Superior temporal gyrus (tissue), 1 donor: ENCODE data around the gene GNAI3.
A peak's percentile ranks its signal among the peaks of the same experiment; 100 is the strongest.

Source experiments
- DNase-seq: peaks from one replicate; pipeline ENCODE4 v3.0.0-alpha.2; 2016; ENCODE audit errors: extremely low spot score

The GNAI3 gene

GRCh38 chr1:109527098-109527811, 21.2 kb upstream of the GNAI3 start:
- no peak for DNase-seq

GRCh38 chr1:109527846-109528695, 20.3 kb upstream of the GNAI3 start:
- no peak for DNase-seq

DNA sequence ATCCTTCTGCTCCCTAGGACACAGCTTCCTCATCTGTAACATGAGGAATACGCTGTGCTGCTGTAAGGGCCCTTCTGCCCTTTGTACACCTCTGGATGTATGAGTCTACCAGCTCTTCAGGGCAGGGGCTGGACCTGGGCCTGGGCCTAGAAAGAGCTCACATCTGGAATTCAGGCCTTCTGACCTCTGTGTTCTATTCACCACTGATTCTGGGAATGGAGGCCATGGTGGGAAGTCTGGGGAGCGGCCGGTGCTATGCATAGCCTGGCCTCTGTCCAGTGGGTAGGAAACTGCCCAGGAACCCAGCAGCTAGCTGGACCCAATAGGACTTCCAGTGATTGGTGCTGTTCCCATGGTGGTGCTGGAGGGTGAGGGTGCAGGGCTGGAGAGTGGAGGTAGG, 19.7 kb upstream of the GNAI3 start:
- no peak for DNase-seq

DNA sequence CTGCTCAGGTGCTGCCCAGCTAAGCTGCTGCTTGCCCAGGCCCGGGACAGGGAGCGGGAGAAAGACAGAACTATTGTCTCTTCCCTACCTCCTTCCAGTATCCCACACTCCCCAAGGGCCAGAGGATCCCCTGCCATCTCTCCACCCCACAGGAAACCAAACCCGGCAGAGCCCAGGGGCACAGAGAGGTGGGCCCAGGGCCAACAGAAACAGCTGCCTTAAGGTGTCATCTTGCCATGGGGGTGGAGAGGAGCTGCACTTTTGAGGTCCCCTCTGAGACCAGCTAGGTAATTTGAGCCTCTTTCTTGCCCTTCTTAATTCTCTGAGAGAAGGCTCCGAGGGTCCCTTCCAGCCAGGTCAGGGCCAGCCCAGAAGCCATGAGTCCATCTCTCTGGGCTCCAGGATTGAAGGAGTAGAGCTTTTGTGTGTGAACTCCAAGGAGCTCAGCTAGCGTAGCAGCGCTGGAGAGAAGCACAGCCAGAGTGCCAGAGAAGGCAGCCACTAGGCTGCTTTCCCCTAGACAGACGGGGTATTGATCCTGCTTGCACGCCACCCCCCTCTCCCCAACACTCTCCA, 18.4 kb upstream of the GNAI3 start:
- no peak for DNase-seq

GRCh38 chr1:109530457-109531087, 17.8 kb upstream of the GNAI3 start:
- peak; percentile 54 for DNase-seq

DNA sequence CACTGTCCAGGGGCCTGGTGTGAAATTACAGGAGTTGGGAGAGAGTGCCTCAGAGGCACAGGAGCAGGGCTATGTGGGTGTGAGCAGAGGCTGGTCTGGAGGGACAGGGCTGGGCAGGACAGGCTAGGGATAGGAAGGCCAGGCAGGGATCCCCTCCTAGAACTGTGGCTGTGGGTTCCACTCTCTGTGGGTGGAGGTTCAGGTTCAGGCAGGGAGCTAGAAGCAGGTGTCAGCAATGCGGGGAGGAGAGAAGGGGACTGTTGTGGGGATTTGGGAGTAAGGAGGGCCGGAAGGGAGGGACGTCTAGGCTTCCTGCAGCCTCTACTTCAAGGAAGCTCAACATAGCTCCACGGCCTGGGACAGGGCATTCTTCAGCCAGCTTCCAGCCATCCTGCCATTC, 17.0 kb upstream of the GNAI3 start:
- no peak for DNase-seq

DNA sequence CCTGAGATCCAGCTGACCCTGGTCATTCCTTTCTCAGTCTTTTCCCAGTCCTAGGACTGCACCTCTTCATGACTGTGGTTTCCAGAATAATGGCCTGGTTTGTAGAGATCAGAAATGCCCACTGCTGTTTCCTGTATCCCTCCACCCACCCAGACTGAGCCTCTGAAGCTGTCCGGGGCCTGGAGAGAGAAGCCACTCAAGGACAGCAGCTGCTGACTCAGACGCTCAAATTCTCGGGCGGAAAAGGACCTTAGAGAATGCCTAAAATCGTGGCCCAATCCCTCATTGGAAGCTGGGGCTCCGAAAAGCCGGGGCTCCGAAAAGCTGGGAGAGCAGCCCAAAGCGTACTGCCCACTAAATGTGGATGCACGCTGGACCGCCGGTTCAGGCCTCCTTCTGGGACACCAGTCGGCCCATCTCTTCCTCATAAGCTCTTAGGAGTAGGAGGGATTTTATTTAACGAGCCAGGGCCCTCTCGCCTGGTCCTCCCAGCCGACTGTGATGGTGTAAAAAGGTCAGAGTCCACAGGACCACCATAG, 16.5 kb upstream of the GNAI3 start:
- DNase-seq, result no peak

DNA sequence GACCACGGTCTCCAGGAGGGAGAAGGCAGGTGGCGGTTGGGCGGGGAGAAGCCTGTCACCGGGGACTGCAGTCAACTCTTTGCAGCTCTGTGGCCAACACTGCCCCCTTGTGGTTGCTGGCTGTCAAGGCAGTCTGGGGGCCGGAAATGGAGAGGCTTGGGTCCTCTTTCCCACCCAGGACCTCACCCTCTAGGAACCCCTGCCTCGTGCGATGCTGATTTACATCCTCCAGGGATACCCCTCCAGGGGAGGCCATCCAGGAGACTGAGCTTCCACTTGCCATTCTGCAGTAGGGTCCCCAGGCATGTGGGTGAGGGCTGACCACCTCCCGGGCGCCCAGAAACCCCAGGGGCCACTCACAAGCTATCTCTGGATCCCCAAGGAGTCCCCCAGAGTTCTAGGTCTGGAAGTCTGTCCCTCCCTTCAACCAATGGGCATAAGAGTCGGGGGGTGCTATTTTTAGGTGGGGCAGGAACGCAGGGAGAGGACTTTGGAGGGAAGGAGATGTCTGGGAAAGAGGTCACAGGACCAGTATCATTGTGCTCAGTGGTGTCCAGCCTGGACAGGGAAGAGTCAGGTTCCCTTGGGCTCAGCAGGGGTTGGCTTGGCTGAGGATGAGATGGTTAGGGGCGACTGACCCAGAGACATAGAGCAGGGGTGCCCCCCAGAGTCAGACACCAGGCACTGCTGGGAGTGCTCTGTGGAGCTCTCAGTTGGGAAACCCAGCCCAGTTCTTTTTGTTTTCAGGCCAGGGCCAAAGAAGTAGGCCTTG, 15.9 kb upstream of the GNAI3 start:
- DNase-seq, result peak; percentile 93

GRCh38 chr1:109534307-109534858, 14.0 kb upstream of the GNAI3 start:
- DNase-seq, result no peak

DNA sequence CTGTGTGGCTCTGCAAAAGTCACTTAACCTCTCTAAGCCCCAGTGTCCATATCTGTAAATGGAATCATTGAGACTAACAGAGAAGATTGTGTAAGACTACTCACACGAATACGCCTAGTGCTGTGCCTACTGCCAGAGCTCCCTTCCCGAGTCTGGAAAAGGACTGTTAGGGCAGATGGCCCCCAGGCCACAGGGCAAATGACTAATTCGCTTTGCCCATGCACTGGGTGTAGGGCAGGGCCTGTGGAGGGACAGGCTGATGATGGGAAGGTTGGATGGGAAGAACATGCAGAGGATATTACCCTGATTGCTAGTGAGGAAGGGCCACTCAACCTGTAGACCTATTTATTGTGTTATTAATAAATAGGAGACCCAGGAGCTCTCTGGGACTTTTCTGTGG, 12.9 kb upstream of the GNAI3 start:
- no peak for DNase-seq

- peak; percentile 75 for DNase-seq
These were observed 12.4 kb upstream of the GNAI3 start for GRCh38 chr1:109535971-109536491.

DNA sequence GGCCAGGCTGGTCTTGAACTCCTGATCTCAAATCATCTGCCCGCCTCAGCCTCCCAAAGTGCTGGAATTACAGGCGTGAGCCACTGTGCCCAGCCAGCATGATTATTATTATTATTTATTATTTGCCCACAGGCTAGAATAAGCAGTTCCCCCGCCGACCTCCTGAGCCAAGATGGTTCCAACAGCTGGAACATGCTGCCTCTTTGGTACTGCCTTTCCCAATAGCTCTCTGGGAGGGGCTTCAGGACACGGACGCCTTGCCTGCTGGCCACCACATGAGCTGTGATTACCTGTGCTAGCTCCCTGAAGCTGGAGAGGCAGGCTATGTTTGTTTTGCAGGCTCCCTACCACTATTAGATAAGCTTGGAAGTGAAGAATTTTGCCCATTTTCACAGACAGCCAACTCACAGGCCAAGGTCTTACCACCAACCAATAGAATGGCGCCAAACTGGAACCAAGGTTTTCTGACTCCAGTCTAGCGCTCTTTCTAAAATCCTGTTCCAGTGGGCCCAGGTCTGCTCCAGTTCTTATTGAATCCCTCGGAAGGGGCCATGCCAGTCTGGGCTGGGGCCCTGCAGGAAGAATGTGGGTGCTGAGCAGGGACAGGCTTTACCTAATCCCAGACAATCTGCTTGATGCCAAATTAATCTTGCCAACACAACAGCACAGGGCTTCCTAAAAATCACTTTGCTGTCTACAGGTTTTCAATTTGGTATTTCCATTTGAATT, 10.8 kb upstream of the GNAI3 start:
- no peak for DNase-seq

DNA sequence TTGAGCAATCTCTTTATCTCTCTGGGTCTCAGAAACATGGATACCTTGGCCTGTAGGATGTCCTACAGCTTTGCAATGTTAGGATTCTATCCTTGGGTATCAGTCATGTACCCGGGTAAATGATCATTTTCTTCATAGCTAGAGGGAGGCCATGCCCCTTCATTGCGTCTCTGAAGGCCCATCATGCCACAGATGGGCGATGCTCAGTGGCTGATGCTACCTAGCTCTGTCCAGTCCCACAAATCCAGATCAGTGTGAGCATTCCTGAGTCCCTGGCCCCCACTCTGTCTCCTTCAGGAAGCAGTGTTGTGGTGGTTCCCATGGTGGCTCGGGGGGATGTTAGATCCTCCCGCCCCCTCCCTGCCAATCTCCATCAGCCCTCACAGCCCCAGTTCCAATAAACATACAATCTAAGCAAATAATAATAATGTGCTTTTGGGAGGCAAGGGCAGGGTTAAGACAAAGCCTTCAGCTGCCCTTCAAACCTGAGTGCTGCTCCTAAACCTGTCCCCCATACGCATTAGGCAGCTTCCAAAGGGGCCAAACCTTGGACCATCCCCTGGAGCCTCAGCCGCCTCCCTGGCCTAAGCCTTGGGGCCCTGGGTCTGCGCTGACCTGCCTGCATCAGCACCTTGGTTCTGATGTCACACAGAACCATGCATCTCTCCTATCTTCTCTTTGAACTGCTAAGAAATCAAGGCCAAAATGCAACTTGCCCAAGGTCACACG, 9.4 kb upstream of the GNAI3 start:
- no peak for DNase-seq

DNA sequence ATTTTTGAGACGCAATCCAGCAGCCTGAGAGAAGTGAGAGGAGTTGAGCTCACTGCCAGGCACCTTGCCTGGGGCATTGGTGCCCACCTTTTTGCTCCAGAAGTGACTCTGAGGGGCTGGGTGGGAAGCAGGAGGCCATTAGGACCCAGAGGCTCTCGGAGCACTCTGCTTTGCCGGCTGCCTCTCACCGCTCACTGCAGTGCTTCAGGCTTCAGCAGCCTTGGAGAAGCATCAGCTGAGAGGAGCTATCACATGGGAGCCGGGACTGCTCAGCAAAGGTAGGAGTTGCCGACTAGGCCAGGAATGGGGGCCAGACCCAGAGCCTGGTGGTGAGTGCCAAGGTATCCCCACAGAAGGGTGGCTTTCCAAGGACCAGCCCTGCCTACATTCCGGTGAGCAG, 8.7 kb upstream of the GNAI3 start, which contains the start of gene GPR61:
TSS of gene GPR61 (plus strand) at position 197 of the 400 bp plus-strand sequence. CDS start 3,151 bp downstream, outside the sequence.
- peak; percentile 59 for DNase-seq

- no peak for DNase-seq
These were observed 7.3 kb upstream of the GNAI3 start for GRCh38 chr1:109541102-109541501.

GRCh38 chr1:109542657-109543056, 5.8 kb upstream of the GNAI3 start:
- no peak for DNase-seq

DNA sequence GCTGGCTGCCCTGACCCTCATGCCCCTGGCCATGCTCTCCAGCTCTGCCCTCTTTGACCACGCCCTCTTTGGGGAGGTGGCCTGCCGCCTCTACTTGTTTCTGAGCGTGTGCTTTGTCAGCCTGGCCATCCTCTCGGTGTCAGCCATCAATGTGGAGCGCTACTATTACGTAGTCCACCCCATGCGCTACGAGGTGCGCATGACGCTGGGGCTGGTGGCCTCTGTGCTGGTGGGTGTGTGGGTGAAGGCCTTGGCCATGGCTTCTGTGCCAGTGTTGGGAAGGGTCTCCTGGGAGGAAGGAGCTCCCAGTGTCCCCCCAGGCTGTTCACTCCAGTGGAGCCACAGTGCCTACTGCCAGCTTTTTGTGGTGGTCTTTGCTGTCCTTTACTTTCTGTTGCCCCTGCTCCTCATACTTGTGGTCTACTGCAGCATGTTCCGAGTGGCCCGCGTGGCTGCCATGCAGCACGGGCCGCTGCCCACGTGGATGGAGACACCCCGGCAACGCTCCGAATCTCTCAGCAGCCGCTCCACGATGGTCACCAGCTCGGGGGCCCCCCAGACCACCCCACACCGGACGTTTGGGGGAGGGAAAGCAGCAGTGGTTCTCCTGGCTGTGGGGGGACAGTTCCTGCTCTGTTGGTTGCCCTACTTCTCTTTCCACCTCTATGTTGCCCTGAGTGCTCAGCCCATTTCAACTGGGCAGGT, 5.0 kb upstream of the GNAI3 start:
- DNase-seq, result no peak

- DNase-seq, result no peak
These were observed 4.3 kb upstream of the GNAI3 start for GRCh38 chr1:109543988-109544735.
